Liver (tissue), 9 donors: ENCODE results near the gene UBXN6. TPM values are rescaled to one million over a fixed set of nuclear protein-coding genes. Genes with fewer than 3 reads are reported as not detected.
A peak's percentile ranks its signal among the peaks of the same experiment; 100 is the strongest.

ENCODE experiments used
- DNase-seq: peaks from one replicate; pipeline ENCODE4 v3.0.0-alpha.2; 2017; ENCODE audit warnings: low spot score
- H3K27ac ChIP-seq, 2 donors: one replicate each; pipeline ENCODE4 v1.7.0; 2013; ENCODE audit warnings: inconsistent platforms in 2 of 2, low read length in 2 of 2, control low read depth in 1 of 2, low read depth in 1 of 2, mild to moderate bottlenecking in 1 of 2
- H3K27me3 ChIP-seq, 4 donors: one replicate each; pipeline versions ENCODE4 v1.6.1 to v1.7.0; 2013; ENCODE audit warnings: low read length in 3 of 4, inconsistent platforms in 1 of 4, mild to moderate bottlenecking in 1 of 4, moderate library complexity in 1 of 4; ENCODE audit not compliant: control insufficient read depth in 4 of 4, insufficient read depth in 4 of 4
- H3K36me3 ChIP-seq, 4 donors: one replicate each; pipeline versions ENCODE4 v1.6.1 to v1.7.0; 2013; ENCODE audit warnings: low read length in 3 of 4, mild to moderate bottlenecking in 3 of 4, low read depth in 1 of 4, moderate library complexity in 1 of 4; ENCODE audit not compliant: control insufficient read depth in 4 of 4, insufficient read depth in 3 of 4
- H3K4me1 ChIP-seq, 4 donors: one replicate each; pipeline versions ENCODE4 v1.6.1 to v1.7.0; 2013; ENCODE audit warnings: low read length in 3 of 4, mild to moderate bottlenecking in 3 of 4, moderate library complexity in 1 of 4; ENCODE audit not compliant: control insufficient read depth in 4 of 4, insufficient read depth in 4 of 4
- H3K4me3 ChIP-seq, 3 donors: one replicate each; pipeline versions ENCODE4 v1.6.1 to v1.7.0; 2013; ENCODE audit warnings: low read length in 3 of 3, control low read depth in 1 of 3, low read depth in 1 of 3, mild to moderate bottlenecking in 1 of 3
- H3K9ac ChIP-seq, 2 donors: one replicate each; pipeline ENCODE4 v1.7.0; 2013; ENCODE audit warnings: low read length in 2 of 2, mild to moderate bottlenecking in 2 of 2, moderate library complexity in 2 of 2, control low read depth in 1 of 2, low read depth in 1 of 2
- H3K9me3 ChIP-seq, 4 donors: one replicate each; pipeline versions ENCODE4 v1.6.1 to v1.7.0; 2013; ENCODE audit warnings: low read length in 3 of 4; ENCODE audit not compliant: control insufficient read depth in 4 of 4
- EGR1 ChIP-seq, 2 donors: IDR thresholded peaks; 2 replicates each; pipeline ENCODE4 v1.6.1; 2016 to 2018; ENCODE audit warnings: antibody characterized with exemption in 2 of 2, low read depth in 2 of 2
- FOXA1 ChIP-seq: IDR thresholded peaks from 2 replicates; pipeline ENCODE4 v1.6.1; 2016; ENCODE audit warnings: antibody characterized with exemption
- FOXA2 ChIP-seq: IDR thresholded peaks from 2 replicates; pipeline ENCODE4 v1.6.1; 2016; ENCODE audit warnings: antibody characterized with exemption
- GABPA ChIP-seq, 2 donors: IDR thresholded peaks in 1 of 2; conservative IDR thresholded peaks in 1 of 2; 2 replicates each; pipeline ENCODE4 v1.6.1; 2016; ENCODE audit warnings: antibody characterized with exemption in 2 of 2, mild to moderate bottlenecking in 1 of 2, moderate library complexity in 1 of 2
- HNF4G ChIP-seq: IDR thresholded peaks from 2 replicates; pipeline ENCODE4 v1.6.1; 2016; ENCODE audit warnings: antibody characterized with exemption
- JUND ChIP-seq, 2 donors: IDR thresholded peaks; 2 replicates each; pipeline ENCODE4 v1.6.1; 2016; ENCODE audit warnings: antibody characterized with exemption in 2 of 2
- NR2F2 ChIP-seq: IDR thresholded peaks from 2 replicates; pipeline ENCODE4 v1.6.1; 2016; ENCODE audit warnings: antibody characterized with exemption
- RAD21 ChIP-seq, 2 donors: IDR thresholded peaks; 2 replicates each; pipeline ENCODE4 v1.6.1; 2016; ENCODE audit warnings: antibody characterized with exemption in 2 of 2, mild to moderate bottlenecking in 2 of 2
- RXRA ChIP-seq, 2 donors: IDR thresholded peaks; 2 replicates each; pipeline ENCODE4 v1.6.1; 2017 to 2018; ENCODE audit warnings: antibody characterized with exemption in 2 of 2, mild to moderate bottlenecking in 1 of 2
- SP1 ChIP-seq: IDR thresholded peaks from 2 replicates; pipeline ENCODE4 v1.6.1; 2018; ENCODE audit warnings: antibody characterized with exemption, mild to moderate bottlenecking
- TAF1 ChIP-seq: conservative IDR thresholded peaks from 2 replicates; pipeline ENCODE4 v1.6.1; 2016; ENCODE audit warnings: antibody characterized with exemption, mild to moderate bottlenecking
- WGBS: extraction: QIAGEN DNeasy Blood & Tissue Kit; methylation state at CpG from one replicate; pipeline ENCODE4 v1.1.7; 2013; 5-methylcytosine and 5-hydroxymethylcytosine counted together
- polyA plus RNA-seq, 2 donors: library from polyadenylated mRNA; stranded (reverse) in 1 of 2; unstranded in 1 of 2; fragments of 200-250 nt in 1 of 2; fragments of >200 nt in 1 of 2; fragmentation: Nextera tagmentation in 1 of 2; extraction: Ambion mirVana in 1 of 2; gene quantifications; one replicate each; pipeline versions ENCODE4 v1.2.1 to v1.2.3, GENCODE V29; 2013 to 2015
- total RNA-seq, 2 donors: library from RNA; depleted of rRNA; stranded (reverse); fragments of >200 nt; gene quantifications; one replicate each; pipeline ENCODE4 v1.2.3, GENCODE V29; 2014
- TF ChIP-seq, protein P1 (sequence below): fragments of 150-350 bp; IDR thresholded peaks from 2 replicates; pipeline ENCODE4 v1.5.1; 2017; ENCODE audit warnings: improper control_type of control experiment, low read depth, low read length; ENCODE audit not compliant: missing input control
- TF ChIP-seq, protein P2 (sequence below): IDR thresholded peaks from 2 replicates; pipeline ENCODE4 v1.6.1; 2016; ENCODE audit warnings: antibody characterized with exemption, mild to moderate bottlenecking
- TF ChIP-seq, protein P3 (sequence below): IDR thresholded peaks from 2 replicates; pipeline ENCODE4 v1.6.1; 2016; ENCODE audit warnings: antibody characterized with exemption
- TF ChIP-seq, protein P4 (sequence below): IDR thresholded peaks from 2 replicates; pipeline ENCODE4 v1.6.1; 2016; ENCODE audit warnings: antibody characterized with exemption
- TF ChIP-seq, protein P5 (sequence below): IDR thresholded peaks from 2 replicates; pipeline ENCODE4 v1.6.1; 2016; ENCODE audit warnings: antibody characterized with exemption
- donor health status: healthy.
- donor health status: healthy.
- donor health status: healthy.
- donor health status: healthy.
- donor health status: healthy.

The UBXN6 gene
- total and polyA plus RNA-seq, 4 donors = 33.0 to 92.3 (median 54.0) TPM

DNA sequence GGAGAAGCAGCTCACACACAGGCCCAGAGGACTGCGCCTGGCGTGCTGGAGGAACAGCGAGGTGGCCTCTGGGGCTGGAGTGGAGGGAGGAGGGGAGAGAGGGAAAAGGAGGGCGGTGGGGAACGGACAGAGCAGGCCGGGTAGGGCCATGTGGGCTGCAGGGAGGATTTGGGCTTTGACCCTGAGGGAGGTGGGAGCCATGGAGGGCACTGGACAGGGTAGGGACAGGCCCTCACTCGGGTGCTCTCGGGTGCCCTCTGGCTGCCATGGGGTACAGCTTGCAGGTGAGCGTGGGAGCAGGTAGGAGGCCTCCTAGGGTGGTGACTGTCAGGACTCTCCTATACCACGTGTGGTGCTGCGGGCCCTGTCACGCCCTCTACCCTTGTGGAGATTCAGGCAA, 37.9 kb upstream of the UBXN6 start:
- DNase-seq = no peak

DNA sequence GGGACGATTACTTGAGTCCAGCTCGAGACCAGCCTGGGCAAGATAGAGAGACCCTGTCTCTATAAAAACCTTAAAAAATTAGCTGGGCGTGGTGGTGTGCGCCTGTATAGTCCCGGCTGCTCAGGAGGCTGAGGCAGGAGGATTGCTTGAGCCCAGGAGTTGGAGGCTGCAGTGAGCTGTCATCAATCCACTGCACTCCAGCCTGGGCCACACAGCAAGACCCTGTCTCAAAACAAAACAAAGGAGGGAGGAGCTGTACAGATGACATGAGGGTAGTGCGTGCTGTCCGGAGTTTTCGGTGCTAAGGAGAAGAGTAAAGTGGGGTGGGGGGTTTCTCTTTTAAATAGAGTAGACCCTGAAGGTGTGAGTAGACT, 37.1 kb upstream of the UBXN6 start:
- Histone ChIP-seq H3K27ac (no peak overlapping the region), H3K27me3 (no peaks in the 10 kb centered on the region), H3K9me3 (no peaks in the 10 kb centered on the region), H3K4me1 (no peaks in the 10 kb centered on the region), H3K36me3 (peaks cover 3 to 48% (median 15%) of the 10 kb centered on the region in 4 donors), H3K4me3 (no peak overlapping the region), H3K9ac (no peak overlapping the region)
- TF ChIP-seq, protein P1, sequence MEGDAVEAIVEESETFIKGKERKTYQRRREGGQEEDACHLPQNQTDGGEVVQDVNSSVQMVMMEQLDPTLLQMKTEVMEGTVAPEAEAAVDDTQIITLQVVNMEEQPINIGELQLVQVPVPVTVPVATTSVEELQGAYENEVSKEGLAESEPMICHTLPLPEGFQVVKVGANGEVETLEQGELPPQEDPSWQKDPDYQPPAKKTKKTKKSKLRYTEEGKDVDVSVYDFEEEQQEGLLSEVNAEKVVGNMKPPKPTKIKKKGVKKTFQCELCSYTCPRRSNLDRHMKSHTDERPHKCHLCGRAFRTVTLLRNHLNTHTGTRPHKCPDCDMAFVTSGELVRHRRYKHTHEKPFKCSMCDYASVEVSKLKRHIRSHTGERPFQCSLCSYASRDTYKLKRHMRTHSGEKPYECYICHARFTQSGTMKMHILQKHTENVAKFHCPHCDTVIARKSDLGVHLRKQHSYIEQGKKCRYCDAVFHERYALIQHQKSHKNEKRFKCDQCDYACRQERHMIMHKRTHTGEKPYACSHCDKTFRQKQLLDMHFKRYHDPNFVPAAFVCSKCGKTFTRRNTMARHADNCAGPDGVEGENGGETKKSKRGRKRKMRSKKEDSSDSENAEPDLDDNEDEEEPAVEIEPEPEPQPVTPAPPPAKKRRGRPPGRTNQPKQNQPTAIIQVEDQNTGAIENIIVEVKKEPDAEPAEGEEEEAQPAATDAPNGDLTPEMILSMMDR = no peak
- TF ChIP-seq RAD21 (IDR thresholded peaks at IDR 0.05) = no peak
- no peak for TF ChIP-seq NR2F2
- TF ChIP-seq JUND (IDR thresholded peaks at IDR 0.05) = no peak
- TF ChIP-seq, protein P2, sequence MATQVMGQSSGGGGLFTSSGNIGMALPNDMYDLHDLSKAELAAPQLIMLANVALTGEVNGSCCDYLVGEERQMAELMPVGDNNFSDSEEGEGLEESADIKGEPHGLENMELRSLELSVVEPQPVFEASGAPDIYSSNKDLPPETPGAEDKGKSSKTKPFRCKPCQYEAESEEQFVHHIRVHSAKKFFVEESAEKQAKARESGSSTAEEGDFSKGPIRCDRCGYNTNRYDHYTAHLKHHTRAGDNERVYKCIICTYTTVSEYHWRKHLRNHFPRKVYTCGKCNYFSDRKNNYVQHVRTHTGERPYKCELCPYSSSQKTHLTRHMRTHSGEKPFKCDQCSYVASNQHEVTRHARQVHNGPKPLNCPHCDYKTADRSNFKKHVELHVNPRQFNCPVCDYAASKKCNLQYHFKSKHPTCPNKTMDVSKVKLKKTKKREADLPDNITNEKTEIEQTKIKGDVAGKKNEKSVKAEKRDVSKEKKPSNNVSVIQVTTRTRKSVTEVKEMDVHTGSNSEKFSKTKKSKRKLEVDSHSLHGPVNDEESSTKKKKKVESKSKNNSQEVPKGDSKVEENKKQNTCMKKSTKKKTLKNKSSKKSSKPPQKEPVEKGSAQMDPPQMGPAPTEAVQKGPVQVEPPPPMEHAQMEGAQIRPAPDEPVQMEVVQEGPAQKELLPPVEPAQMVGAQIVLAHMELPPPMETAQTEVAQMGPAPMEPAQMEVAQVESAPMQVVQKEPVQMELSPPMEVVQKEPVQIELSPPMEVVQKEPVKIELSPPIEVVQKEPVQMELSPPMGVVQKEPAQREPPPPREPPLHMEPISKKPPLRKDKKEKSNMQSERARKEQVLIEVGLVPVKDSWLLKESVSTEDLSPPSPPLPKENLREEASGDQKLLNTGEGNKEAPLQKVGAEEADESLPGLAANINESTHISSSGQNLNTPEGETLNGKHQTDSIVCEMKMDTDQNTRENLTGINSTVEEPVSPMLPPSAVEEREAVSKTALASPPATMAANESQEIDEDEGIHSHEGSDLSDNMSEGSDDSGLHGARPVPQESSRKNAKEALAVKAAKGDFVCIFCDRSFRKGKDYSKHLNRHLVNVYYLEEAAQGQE = no peak
- TF ChIP-seq SP1 = no peak
- no peak for TF ChIP-seq FOXA2
- no peak for TF ChIP-seq FOXA1
- no peak for TF ChIP-seq RXRA (IDR thresholded peaks at IDR 0.05)
- TF ChIP-seq, protein P3, sequence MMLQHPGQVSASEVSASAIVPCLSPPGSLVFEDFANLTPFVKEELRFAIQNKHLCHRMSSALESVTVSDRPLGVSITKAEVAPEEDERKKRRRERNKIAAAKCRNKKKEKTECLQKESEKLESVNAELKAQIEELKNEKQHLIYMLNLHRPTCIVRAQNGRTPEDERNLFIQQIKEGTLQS = no peak
- TF ChIP-seq, protein P4, sequence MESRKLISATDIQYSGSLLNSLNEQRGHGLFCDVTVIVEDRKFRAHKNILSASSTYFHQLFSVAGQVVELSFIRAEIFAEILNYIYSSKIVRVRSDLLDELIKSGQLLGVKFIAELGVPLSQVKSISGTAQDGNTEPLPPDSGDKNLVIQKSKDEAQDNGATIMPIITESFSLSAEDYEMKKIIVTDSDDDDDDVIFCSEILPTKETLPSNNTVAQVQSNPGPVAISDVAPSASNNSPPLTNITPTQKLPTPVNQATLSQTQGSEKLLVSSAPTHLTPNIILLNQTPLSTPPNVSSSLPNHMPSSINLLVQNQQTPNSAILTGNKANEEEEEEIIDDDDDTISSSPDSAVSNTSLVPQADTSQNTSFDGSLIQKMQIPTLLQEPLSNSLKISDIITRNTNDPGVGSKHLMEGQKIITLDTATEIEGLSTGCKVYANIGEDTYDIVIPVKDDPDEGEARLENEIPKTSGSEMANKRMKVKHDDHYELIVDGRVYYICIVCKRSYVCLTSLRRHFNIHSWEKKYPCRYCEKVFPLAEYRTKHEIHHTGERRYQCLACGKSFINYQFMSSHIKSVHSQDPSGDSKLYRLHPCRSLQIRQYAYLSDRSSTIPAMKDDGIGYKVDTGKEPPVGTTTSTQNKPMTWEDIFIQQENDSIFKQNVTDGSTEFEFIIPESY = no peak
- TF ChIP-seq TAF1 = no peak
- no peak for TF ChIP-seq EGR1 (IDR thresholded peaks at IDR 0.05; ENCODE audit: low read depth in 2 of 2)
- TF ChIP-seq, protein P5, sequence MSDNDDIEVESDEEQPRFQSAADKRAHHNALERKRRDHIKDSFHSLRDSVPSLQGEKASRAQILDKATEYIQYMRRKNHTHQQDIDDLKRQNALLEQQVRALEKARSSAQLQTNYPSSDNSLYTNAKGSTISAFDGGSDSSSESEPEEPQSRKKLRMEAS = no peak
- TF ChIP-seq GABPA (IDR thresholded peaks at IDR 0.05 in 1 of 2, conservative IDR thresholded peaks at IDR 0.05 in 1 of 2) = no peak
- WGBS = 98% methylated on average over 8 of the region's 8 CpGs
- DNase-seq = no peak

More for the DNA sequence above, 37.9 kb upstream of the UBXN6 start:
- WGBS = 87% methylated on average over 12 of the region's 12 CpGs
- Histone ChIP-seq H3K9ac (no peak overlapping the region), H3K4me3 (no peak overlapping the region), H3K27ac (no peak overlapping the region), H3K27me3 (no peaks in the 10 kb centered on the region), H3K4me1 (no peaks in the 10 kb centered on the region), H3K9me3 (no peaks in the 10 kb centered on the region), H3K36me3 (peaks cover 3 to 46% (median 14%) of the 10 kb centered on the region in 4 donors)
- no peak for TF ChIP-seq HNF4G
- no peak for TF ChIP-seq JUND (IDR thresholded peaks at IDR 0.05)
- TF ChIP-seq, protein P1 = peak; percentile 11
